Gastroesophageal sphincter (tissue), 4 donors: Measurements from ENCODE around the gene CDKAL1. TPM values are rescaled to one million over a fixed set of nuclear protein-coding genes. Genes with fewer than 3 reads are reported as not detected.

ENCODE experiments used
- ATAC-seq: fragments of 150-250 bp; one replicate; pipeline ENCODE4 v1.9.1; 2016; ENCODE audit warnings: mild to moderate bottlenecking, moderate library complexity
- H3K27ac ChIP-seq, 4 donors: fragments of 200-600 bp; sonication (generic) in 3 of 4; 1 replicate in 3 of 4; 2 replicates in 1 of 4; pipeline ENCODE4 v1.5.1; 2016 to 2019
- H3K27me3 ChIP-seq: fragments of 200-600 bp; sonication (generic); one replicate; pipeline ENCODE4 v1.5.1; 2019
- H3K36me3 ChIP-seq, 2 donors: fragments of 200-600 bp; sonication (generic); one replicate each; pipeline ENCODE4 v1.5.1; 2019; ENCODE audit warnings: control low read depth in 1 of 2
- H3K4me1 ChIP-seq, 3 donors: fragments of 200-600 bp; sonication (generic); 1 replicate in 2 of 3; 2 replicates in 1 of 3; pipeline ENCODE4 v1.5.1; 2016 to 2019; ENCODE audit warnings: control low read depth in 2 of 3
- H3K4me3 ChIP-seq, 2 donors: fragments of 200-600 bp; sonication (generic); one replicate each; pipeline ENCODE4 v1.5.1; 2019; ENCODE audit warnings: mild to moderate bottlenecking in 1 of 2, moderate library complexity in 1 of 2
- H3K9me3 ChIP-seq, 3 donors: fragments of 200-600 bp; sonication (generic); one replicate each; pipeline ENCODE4 v1.5.1; 2017 to 2019; ENCODE audit warnings: control low read depth in 2 of 3
- EP300 ChIP-seq: sonication (generic); formaldehyde crosslinking; IDR thresholded peaks from one replicate; pipeline ENCODE4 v1.6.1; 2017; ENCODE audit warnings: antibody characterized with exemption, mild to moderate bottlenecking
- POLR2A ChIP-seq, 2 donors: fragments of 450-650 bp; IDR thresholded peaks; one replicate each; pipeline ENCODE4 v1.6.1; 2017; ENCODE audit warnings: antibody characterized with exemption in 2 of 2, mild to moderate bottlenecking in 2 of 2, moderate library complexity in 1 of 2
- POLR2AphosphoS5 ChIP-seq: sonication (generic); formaldehyde crosslinking; IDR thresholded peaks from one replicate; pipeline ENCODE4 v1.6.1; 2017; ENCODE audit warnings: antibody characterized with exemption
- whole genome bisulfite sequencing, 2 donors: methylation state at CpG; one replicate each; pipeline ENCODE4 v1.1.5; 2018; ENCODE audit warnings: low coverage in 1 of 2; 5-methylcytosine and 5-hydroxymethylcytosine counted together
- total RNA-seq, 4 donors: library from RNA; depleted of rRNA; stranded (reverse); fragments of >200 nt; gene quantifications; one replicate each; pipeline ENCODE4 v1.1.0, GENCODE V29; 2016
- TF ChIP-seq, protein P1 (sequence below), 4 experiments: fragments of 200-600 bp in 2 of 4; fragments of 450-650 bp in 2 of 4; sonication (generic) in 1 of 4; IDR thresholded peaks; one replicate each; pipeline ENCODE4 v1.5.1; 2017 to 2019; ENCODE audit warnings: antibody characterized with exemption in 4 of 4, mild to moderate bottlenecking in 2 of 4, moderate library complexity in 2 of 4

CDKAL1 gene
- total RNA-seq, 4 donors from 2014 or later: 10.9 to 17.9 (median 15.0) TPM

DNA sequence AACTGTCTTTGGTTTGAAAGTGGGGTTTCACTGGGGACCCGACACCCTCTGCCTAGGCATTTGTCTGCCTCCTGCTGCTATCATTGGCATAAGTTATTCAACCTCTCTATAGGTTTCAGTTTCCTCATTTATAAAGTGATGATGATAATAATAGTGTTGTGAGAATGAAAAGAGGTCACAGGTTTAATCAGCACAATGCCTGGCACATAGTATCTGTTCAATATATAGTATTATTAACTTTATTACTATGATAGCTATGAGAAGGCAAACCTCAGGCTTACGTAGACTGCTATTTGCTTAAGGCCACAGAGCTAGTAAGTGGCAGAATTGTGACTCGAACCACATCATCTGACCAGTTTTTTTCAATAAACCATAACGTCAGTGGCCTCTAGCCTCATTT is 256.8 kb downstream of the CDKAL1 start:
- H3K4me3 ChIP-seq: no peak overlapping the region
- 94 to 96% methylated on average over 4 of the region's 4 CpGs for WGBS, 2 donors
- TF ChIP-seq EP300 (no peak), POLR2A (IDR thresholded peaks at IDR 0.05) (no peak)
- H3K36me3 ChIP-seq: no peaks in the 10 kb centered on the region
- H3K27me3 ChIP-seq: no peaks in the 10 kb centered on the region
- no peaks in the 10 kb centered on the region for H3K4me1 ChIP-seq
- H3K27ac ChIP-seq: no peak overlapping the region
- ATAC-seq: no peak
- no peaks in the 10 kb centered on the region for H3K9me3 ChIP-seq

DNA sequence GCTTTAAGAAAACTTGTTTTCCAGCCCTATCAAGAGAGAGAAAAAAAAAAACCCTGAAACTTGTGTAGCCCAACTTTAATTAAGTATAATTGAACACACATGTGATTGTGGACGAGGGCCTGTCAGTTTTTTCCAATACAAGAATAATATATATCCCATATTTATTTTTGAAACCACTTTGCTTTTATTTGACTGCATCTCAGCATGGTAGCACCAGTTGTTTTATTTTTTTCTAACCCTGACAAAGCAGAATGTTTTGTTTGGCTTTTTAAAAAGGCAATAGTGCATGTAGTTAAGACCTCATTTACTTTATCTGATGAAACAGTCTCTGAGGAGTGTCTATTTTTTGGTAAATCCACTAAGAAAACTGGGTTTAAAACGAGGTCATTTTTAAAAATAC is 257.7 kb downstream of the CDKAL1 start:
- H3K4me1 ChIP-seq: no peaks in the 10 kb centered on the region
- no peak for ATAC-seq
- H3K36me3 ChIP-seq: no peaks in the 10 kb centered on the region

DNA sequence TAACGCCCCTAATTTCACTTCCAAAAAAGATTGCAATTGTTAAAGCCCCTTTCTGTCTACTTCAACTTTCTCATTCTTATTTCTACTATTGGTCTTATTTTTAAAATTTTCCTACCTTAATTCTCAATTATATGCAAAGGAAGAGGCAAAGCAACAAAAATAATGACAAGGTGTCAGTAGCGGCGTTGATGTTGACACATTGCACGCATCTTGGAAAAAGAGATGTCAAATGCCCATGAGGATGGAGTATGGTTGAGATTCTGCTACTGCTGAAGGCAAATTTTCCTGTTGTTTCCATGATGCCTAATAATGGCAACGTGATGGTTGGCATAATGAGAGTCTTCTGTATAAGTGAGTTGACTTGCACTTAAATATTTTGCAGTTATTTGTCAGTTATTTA is 258.9 kb downstream of the CDKAL1 start:
- ATAC-seq: no peak
- TF ChIP-seq EP300 (no peak), POLR2A (IDR thresholded peaks at IDR 0.05) (no peak), POLR2AphosphoS5 (no peak)
- TF ChIP-seq, protein P1, sequence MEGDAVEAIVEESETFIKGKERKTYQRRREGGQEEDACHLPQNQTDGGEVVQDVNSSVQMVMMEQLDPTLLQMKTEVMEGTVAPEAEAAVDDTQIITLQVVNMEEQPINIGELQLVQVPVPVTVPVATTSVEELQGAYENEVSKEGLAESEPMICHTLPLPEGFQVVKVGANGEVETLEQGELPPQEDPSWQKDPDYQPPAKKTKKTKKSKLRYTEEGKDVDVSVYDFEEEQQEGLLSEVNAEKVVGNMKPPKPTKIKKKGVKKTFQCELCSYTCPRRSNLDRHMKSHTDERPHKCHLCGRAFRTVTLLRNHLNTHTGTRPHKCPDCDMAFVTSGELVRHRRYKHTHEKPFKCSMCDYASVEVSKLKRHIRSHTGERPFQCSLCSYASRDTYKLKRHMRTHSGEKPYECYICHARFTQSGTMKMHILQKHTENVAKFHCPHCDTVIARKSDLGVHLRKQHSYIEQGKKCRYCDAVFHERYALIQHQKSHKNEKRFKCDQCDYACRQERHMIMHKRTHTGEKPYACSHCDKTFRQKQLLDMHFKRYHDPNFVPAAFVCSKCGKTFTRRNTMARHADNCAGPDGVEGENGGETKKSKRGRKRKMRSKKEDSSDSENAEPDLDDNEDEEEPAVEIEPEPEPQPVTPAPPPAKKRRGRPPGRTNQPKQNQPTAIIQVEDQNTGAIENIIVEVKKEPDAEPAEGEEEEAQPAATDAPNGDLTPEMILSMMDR (IDR thresholded peaks at IDR 0.05): no peak
- no peaks in the 10 kb centered on the region for H3K36me3 ChIP-seq
- H3K4me1 ChIP-seq: no peaks in the 10 kb centered on the region
- no peaks in the 10 kb centered on the region for H3K27me3 ChIP-seq
- H3K4me3 ChIP-seq: no peak overlapping the region
- H3K27ac ChIP-seq: no peak overlapping the region
- 73% methylated on average over 5 of the region's 5 CpGs for WGBS, 2 donors
- H3K9me3 ChIP-seq: no peaks in the 10 kb centered on the region

More for the DNA sequence above, 257.7 kb downstream of the CDKAL1 start:
- Histone ChIP-seq H3K27me3 (no peaks in the 10 kb centered on the region), H3K9me3 (no peaks in the 10 kb centered on the region), H3K27ac (no peak overlapping the region), H3K4me3 (no peak overlapping the region)
- TF ChIP-seq POLR2A (IDR thresholded peaks at IDR 0.05) (no peak), EP300 (no peak), POLR2AphosphoS5 (no peak)
- TF ChIP-seq, protein P1 (IDR thresholded peaks at IDR 0.05): no peak
- 57 to 66% methylated on average over 2 of the region's 2 CpGs for WGBS, 2 donors

DNA sequence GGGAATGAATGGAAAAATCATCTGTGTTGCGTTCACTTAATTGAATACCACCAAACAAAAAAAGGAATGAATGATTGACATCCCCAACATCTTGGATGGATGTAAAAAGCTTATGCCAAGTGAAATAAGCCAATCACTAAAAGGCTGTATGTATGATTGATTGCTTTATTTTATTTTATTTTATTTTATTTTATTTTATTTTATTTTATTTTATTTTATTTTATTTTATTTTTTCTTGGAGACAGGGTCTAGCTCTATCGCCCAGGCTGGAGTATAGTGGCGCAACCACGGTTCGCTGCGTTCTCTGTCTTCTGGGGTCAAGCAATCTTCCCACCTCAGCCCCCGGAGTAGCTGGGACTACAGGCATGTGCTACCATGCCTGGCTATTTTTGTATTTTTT is 263.3 kb downstream of the CDKAL1 start:
- Histone ChIP-seq H3K9me3 (no peaks in the 10 kb centered on the region), H3K27me3 (no peaks in the 10 kb centered on the region), H3K27ac (no peak overlapping the region), H3K4me1 (no peaks in the 10 kb centered on the region), H3K36me3 (peaks cover 0 to 4% of the 10 kb centered on the region in 2 donors), H3K4me3 (no peak overlapping the region)
- no peak for ATAC-seq
- no peak for TF ChIP-seq POLR2AphosphoS5
- TF ChIP-seq EP300: no peak
- TF ChIP-seq POLR2A (IDR thresholded peaks at IDR 0.05): no peak
- TF ChIP-seq, protein P1 (IDR thresholded peaks at IDR 0.05): no peak
- 93 to 97% methylated on average over 5 to 6 of the region's 7 CpGs for WGBS, 2 donors

DNA sequence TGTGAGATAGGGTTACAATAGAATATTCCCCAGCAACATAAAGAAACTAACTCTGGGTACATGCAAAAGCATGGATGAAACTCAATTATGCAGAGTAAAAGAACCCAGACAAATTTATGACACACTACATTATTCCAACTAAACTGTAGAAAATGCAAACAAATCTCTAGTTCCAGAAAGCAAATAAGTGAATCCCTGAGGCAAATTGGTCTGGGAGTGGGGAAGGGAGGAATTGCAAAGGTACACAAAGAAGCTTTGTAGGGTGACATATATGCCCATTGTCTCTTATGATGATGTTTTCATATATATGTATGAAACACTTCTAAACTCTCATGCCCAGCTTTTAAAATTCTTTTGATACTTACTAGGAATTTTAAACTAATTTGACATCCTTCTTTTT is 266.0 kb downstream of the CDKAL1 start:
- ATAC-seq: no peak
- Histone ChIP-seq H3K9me3 (no peaks in the 10 kb centered on the region), H3K36me3 (peaks cover 0 to 4% of the 10 kb centered on the region in 2 donors), H3K4me1 (peaks cover 0 to 5% (median 0%) of the 10 kb centered on the region in 3 donors), H3K27me3 (no peaks in the 10 kb centered on the region), H3K27ac (no peak overlapping the region), H3K4me3 (no peak overlapping the region)
- TF ChIP-seq, protein P1 (IDR thresholded peaks at IDR 0.05): no peak
- TF ChIP-seq POLR2A (IDR thresholded peaks at IDR 0.05) (no peak), EP300 (no peak), POLR2AphosphoS5 (no peak)
